GM03348 (cell line): ENCODE measurements around the gene LAPTM4A.
"Not testable (repeated sequence)": the region's sequence is repeated elsewhere in the genome, so short reads cannot be mapped to it uniquely, and the experiment has no call there.

Experiments used
- DNase-seq: peaks from one replicate; pipeline ENCODE4 v3.0.0; 2012; ENCODE audit warnings: low spot score

The LAPTM4A gene

DNA sequence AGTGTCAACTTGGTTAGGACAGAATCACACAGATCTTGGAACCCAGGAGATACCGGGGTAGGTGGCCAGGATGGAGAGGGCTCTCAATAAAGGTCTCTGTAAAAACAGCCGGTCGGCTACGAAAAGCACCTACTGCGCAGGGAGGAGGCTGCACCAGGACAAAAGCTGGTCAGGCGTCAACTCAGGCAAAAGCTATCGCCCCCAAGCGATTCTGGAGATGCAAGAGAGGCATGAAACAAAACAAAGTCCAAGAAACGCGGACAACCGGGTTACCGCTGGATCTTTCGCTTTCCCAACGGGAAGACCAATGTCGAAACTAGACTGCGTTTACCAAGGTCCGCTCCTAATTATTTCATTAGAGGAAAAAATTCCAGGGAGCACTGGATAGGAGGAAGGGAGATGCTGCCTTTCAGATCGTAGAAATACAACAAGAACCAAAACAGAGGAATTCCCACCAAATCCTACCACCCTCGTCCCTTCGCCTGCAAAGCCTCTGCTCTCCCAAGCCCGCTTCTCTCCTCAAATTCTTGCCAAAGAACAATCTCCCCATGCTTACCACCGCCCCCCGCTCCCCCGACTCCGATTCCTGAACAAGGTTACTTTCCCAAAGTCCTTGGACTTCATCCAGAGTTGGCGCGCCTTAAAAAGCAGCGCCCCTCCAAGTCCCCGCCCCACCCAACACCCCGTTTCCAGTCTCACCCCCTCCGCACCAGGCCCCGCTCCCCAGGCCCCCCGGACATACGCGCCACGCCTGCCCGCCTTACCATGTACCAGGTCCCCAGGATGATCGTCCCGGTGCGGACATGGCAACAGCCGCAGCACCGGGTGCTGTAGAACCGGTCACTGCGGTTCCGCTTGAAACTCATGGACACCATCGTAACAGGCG, 539 bp downstream of the LAPTM4A start:
- peak; percentile 39 for DNase-seq

DNA sequence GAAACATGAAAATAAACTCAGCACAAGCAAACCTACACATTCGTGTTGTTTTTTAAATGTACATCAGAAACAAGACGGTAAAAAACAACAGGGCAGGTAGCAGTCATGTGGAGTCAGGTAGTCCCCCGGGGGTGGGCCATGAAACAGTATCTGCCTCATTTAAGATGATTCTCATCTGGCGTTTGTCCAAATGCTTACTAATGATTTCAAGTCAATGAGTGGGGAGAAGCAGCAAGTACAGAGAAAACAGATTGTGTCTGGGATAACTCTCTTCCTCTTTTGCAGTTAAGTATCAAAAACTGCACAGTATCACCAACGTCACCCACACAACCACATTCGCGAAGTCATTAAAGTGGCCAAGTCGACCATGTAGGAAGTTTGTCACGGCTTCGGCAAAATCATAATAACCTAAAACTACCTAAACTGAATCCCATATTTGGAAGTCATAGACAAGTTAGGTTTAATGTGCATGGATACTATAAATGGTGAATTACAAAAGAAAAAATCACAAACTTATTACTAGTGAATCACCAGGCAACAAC, 1.3 kb downstream of the LAPTM4A start:
- DNase-seq: no peak

DNA sequence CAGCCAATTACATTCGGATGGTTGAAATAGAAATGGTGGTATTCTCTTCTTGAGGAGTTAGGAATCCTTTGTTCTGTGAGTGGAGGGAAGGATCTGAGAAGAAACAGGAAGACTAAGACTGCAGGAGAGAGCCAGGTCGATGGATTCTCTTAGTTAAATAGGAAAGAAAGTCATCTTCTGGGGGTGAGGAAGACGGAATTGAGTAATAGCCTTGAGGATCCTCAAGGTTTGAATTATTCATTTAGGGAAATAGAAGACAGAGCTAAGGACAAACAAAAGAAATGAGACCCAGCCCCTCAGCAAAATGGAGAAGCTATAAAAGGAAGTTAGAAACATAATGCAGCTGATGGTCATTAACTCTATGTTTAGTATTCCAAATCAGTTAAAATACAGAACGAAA, 1.8 kb downstream of the LAPTM4A start:
- no peak for DNase-seq

DNA sequence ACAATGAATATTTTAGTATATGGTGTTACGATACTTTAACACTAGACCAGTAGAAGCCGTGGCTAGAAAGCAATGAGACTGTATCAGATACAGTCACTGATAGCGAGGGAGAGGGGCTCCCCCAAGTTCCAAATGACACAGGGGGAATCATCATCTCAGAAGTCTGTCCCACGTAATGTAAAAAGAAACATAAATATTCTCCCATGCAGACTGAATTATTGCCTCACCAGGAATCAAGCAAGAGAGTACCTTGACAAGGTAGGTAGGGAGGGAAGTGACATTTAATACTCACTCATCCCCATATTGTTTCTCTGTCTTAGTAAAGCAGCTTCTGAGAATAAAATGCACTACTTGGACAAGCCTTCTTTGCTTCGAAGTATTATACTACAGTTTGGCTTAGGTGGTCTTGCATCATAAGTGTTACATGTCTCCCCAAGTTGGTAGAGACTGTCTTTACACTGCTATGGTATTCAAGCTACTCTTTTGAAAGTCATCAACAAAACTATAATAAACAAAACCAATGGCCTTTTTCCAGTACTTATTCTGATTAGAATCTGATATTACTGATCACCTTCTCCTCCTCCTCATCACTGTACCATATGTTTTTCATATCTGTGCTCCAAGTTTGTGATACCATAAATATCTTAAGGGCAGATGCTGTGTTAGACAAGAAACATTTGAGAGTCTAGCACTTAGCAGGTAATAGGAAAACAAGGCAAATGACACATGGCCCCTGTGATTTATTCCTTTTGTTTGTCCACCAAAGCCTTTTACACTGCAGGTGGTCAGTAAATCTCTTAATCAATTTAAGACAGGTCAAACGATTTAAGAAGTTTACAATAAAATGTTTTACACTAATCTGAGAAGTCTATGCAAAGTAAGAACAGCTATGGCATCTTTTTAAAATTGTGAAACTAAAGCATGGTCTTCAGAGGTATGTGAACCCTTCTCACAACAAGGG, 2.7 kb downstream of the LAPTM4A start:
- no peak for DNase-seq

DNA sequence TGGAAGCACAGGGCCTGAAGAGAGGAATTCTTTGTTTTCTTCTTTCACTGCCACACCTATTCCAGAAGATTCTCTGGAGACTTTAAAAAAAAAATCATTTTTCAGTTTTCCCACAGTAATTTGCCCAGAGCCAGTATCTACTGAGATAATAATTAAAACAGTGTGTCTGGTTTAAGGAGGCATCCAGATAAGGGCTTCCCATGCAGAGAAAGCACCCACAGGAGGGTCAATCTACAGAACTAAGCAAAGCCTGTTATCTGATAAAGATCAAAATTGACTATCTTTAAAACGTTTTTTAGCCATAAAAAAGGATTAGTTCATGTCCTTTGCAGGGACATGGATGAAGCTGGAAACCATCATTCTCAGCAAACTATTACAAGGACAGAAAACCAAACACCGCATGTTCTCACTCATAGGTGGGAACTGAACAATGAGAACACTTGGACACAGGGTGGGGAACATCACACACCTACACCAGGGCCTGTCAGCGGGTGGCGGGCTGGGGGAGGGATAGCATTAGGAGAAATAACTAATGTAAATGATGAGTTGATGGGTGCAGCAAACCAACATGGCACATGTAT, 5.6 kb downstream of the LAPTM4A start:
- not testable (repeated sequence) for DNase-seq

DNA sequence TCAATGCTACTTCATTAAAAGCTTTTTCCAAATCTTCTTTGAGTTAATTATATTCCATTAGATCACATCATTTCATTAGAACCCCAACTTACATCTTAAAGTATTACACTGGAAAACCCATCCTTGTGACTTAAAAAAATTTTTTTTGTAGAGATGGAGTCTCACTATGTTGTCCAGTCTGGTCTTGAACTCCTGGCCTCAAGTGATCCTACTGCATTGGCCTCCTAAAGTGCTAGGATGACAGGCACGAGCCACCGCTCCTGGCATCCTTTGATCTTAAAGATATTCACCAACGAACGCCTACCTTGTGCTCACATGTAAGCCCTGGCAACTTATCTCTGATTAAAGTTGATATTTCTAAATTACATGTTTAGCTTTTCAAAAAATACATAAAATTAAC, 6.7 kb downstream of the LAPTM4A start:
- DNase-seq: no peak

DNA sequence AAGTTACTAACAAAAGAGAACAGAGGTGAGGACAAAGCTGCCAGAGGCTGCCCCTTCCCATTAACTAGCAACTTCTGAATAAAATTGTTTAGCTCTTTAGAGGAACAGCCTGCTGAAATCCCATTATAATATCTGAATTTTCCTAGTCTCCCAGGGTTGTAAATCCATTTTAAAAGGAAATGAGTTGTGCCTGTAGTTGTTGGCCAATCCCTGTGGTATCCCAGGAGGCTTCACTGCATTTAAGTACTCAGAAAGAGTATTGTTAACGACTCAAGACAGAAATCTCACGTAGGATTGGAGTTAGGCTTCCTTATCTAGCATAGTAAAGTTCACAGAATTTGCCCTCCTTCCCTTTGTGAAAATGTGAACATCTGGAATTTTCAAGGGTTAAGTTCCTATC, 8.9 kb downstream of the LAPTM4A start:
- no peak for DNase-seq

DNA sequence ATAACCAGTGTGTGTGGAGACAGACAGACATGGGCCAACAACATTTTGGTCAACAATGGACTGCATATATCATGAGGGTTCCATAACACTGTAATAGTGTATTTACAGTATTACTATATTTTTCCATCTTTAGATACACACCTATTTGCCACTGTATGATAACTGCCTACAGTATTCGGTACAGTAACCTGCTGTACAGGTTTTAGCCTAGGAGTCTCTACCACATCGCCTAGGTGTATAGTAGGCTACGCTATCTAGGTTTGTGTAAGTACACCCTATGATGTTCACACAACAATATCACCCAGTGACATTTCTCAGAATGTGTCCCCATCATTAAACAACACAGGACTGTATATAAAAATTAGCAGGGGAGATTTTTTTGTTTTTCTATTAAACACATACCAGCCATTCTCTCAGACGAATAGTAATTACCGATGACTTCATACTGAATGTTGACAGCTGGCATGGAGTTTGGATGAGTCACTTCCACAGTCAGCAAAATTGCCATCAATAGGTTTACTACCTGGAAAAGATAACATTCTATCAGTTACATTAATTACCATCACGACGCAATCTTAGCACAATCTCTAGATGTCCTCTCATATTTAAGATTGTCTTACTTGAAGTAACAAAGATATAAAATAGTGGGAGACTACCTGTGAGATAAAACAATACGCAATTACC, 10.8 kb downstream of the LAPTM4A start:
- DNase-seq: no peak

DNA sequence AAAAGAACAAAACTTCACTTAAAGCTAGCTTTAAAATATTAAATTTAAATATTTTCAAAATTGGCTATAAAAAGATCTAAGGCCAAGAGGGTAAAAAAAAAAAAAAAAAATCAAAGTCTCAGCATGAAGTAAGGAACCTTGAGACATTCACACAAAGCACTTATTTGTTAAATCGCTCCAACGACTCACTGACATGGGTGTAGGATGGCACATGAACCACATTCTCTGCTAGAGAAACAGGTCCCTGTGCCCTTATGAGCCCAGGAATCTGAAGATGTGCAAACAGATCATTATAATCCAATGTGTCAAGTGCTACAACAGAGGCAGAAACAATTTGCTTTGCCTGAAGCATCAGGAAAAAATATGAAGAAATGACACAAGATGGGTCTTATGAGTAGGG, 13.8 kb downstream of the LAPTM4A start:
- DNase-seq: no peak

DNA sequence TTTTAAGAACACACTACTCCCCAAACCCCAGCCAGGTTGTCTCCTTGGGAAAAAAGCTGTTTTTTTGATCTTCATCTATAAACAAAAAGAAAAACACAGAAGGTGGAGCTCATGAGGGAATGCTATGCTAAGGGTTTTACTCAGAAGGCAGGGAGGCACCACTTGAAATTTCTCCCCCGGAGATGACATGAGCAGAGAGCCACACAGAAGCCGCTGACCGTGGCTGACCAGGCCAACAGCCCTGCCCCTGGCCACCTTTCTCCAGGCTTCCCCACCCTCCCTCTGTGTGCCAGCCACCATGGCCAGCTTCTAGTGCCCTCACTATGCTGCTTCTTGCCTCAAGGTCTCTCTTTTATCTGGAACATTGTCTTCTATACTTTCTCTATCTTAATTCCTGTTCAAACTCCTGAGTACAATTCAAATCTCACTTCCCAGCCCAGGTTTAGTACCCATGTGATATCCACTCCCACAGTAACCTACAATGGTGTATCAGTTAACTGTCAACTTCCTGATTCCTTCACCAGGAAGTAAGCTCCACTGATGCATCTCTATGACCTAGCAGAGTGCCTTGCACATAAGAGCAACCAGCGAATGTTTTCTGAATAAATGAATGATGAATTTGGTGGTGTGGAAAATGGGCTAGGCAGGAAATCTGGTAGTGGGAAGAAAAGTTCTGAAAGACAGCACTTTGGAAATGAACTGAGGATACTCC, 15.3 kb downstream of the LAPTM4A start:
- DNase-seq: no peak

DNA sequence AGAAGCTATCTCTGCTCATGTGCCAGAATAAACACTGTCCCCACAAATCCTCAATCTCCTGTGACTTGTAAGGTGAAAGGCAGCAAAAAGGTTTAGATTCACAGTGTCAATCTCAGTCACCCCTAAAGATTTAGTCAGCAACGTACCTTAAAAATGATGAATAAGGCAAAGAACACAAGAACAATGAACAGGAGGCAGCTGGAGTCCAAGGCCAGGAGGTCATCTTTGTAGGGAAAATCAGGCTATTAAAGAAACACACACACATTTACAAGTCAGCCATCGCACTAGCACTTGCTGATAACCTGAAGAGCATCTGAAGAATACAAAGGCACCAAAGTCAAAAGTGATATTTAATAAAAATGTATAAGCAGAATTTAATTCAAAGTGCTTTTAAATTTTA, 16.6 kb downstream of the LAPTM4A start:
- DNase-seq: no peak

DNA sequence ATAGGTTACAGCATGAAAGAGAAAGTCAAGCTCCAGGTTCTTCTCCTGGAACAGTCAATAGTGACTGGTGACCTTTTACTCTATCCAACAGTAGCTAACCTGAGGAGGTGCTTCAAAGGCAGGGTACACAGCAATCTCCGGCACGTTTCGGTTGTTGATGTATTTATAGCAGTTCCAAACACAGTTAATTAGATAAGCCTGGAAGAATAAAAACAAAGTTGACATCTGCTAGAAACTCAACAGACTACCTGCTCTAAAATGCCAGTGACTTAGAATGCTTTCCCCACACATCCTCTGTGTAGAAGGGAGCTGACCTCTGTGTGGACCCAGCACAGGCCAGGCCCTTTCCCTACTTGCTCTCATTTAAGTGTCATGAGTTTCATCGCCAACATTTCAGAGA, 17.2 kb downstream of the LAPTM4A start:
- DNase-seq: no peak

DNA sequence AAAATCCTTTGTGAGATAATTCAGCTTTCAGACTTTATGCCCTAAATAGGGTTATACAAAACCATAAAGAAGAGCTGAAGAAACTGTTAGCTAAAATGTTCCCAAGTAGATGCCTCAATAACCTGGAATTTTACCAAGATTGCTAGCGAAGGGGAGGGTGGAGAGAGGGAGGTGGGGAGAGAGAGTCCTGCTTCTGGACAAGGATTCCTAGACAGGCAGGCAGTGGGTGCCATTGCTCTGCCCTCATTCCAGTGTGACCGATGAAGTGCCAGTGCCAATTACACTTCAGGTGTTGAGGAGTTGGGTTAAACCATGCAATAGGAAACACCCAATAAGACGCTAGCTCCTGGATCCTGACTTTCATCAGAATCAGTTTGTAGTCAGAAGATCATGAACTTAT, 18.1 kb downstream of the LAPTM4A start:
- no peak for DNase-seq

DNA sequence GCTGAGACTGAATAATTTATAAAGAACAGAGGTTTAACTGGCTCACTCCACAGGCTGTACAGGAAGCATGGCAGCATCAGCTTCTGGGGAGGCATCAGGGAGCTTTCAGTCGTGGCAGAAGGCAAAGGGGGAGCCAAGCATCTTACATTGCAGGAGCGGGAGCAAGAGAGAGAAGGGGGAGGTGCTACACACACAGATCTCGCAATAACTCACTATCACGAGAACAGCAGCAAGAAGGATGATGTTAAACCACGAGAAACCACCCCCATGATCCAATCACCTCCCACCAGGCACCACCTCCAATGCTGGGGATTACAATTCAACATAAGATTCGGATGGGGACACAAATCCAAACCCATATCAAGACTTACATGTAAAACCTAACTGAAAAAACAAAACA, 21.2 kb downstream of the LAPTM4A start:
- DNase-seq: no peak

DNA sequence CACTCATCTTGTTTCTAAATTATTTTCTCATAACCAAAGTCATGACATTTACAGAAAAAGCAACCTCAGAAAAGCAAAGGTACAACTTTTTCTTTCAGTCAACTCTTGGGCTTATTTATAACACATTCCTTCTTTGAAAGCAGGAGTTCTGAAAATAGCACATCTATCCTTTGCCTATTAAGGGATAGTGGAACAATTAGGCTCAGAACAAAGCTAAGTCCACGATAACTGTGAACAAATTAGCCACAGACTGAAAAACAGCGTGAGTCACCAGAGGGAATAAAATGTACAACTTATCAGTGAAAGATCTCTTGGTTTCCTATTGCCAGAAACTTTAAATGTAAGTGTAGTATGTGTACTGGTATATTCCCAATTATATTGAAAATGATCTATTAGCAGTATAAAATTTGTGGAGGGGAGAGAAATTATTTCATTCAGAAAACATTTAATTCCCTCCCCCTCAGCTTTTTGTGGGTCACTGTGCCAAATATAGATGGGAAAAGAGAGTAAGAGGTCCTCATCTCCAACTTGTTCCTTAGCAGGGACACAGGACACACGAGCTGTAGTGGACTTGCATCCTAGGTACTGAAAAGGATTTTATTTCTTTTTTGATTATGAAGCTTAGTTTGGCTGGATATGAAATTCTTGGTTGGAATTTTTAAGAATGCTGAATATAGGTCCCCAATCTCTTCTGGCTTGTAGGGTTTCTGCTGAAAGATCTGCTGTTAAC, 23.6 kb downstream of the LAPTM4A start:
- peak; percentile 8 for DNase-seq

DNA sequence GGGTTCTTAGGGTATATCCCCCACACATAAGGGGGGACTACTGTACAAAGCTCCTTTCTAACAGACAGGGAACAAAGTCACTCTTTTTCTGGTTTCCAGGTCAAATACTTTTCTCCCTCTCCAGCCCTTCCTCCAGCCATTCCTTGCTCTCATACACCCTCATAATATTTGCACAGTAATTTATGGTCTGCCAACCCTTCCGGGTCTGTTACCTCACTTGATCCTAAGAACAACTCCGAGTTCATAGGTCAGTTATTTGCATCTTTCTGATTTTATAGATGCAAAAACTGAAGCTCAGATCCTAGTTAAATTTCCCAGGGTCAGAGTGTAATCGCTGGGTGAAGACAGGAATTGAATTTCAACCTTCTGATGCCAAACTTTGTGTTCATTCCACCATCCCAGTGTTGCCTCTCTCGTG, 24.2 kb downstream of the LAPTM4A start:
- no peak for DNase-seq

DNA sequence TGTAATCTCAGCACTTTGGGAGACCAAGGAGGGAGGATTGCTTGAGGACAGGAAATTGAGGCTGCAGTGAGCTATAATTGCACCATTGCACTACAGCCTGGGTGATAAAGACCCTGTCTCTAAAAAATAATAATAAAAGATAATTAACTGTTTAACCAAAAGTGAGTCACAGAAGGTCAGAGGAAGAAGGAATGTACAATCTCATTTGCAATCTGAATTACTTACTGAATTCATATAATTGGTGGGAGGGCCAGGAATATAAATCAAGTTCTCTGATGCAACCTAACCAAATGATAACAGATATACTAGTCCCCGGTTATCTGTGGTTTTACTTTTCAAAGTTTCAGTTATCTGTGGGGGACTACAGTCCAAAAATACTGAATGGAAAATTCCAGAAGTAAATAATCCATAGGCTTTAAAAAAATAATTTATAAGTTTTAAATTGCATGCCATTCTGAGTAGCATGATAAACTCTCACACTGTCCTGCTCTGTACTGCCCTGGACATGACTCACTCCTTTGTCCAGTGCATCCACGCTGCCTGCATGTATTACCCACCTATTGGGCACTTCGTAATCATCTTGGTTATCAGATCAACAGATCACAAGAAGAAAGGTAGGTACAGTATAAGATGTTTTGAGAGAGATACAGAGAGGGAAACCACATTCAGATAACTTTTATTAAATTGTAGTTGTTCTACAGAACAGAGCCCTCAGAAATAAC, 26.2 kb downstream of the LAPTM4A start:
- no peak for DNase-seq

DNA sequence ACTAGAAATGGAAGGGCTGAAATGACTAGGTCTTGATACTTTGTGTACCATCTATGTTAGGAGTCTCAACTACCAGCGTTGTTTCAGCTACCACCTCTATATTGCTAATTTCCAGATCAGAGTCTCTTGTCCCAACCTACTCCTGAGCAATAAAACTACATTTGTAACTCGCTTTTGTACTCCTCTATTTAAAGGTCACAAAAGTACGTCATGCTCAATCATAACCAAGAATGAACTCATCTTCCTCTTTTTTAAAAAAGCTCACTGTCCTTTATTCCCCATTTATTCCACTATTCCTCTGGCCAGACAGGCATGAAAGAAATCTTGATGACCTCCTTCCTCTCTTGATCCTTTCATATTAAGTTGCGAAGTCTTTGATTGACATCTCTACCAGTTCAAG, 27.7 kb downstream of the LAPTM4A start:
- DNase-seq: no peak

DNA sequence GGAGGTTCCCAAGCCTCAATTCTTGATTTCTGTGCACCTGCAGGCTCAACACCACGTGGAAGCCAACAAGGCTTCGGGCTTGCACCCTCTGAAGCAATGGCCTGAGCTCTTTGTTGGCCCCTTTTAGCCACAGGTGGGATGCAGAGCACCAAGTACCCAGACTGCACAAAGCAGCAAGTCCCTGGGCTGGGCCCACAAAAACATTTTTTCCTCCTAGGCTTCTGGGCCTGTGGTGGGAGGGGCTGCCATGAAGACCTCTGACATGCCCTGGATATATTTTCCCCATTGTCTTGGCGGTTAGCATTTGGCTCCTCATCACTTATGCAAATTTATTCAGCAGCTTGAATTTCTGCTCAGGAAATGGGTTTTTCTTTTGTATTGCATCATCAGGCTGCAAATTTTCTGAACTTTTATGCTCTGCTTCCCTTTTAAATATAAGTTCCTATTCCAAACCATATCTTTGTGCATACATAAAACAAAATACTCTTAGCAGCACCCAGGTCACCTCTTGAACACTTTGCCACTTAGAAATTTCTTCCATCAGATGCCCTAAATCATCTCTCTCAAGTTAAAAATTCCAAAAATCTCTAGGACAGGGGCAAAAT, 29.9 kb downstream of the LAPTM4A start:
- DNase-seq: no peak
